ENCODE results near the gene SCAPER.

The SCAPER gene

GRCh38 chr15:76398317-76399104 lies 506.6 kb downstream of the SCAPER start:
- no peak for DNase-seq (ENCODE audit: low read depth)

GRCh38 chr15:76393614-76394013 lies 511.5 kb downstream of the SCAPER start:
- DNase-seq (ENCODE audit: low read depth): no peak

- no peak for DNase-seq (ENCODE audit: low read depth)
These were observed 513.3 kb downstream of the SCAPER start for GRCh38 chr15:76391847-76392246.

DNA sequence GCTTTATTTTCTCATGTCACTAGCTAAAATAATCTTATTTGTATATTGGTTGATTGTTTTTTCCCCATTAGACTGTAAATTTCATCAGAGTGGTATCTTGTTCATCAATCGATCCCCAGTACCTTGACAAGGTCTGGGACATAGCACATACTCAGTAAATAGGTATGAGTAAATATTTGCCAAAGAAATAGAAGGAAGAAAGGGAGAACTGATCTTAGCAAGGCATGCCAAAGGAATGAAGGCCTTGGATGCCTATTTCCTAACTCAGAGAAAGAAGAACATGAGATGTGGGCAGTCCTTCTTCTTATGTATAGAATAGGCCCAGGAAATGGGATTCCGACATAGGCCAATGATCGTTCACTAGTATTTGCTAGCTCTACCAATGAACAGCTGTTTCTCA lies 513.8 kb downstream of the SCAPER start:
- no peak for DNase-seq (ENCODE audit: low read depth)

DNA sequence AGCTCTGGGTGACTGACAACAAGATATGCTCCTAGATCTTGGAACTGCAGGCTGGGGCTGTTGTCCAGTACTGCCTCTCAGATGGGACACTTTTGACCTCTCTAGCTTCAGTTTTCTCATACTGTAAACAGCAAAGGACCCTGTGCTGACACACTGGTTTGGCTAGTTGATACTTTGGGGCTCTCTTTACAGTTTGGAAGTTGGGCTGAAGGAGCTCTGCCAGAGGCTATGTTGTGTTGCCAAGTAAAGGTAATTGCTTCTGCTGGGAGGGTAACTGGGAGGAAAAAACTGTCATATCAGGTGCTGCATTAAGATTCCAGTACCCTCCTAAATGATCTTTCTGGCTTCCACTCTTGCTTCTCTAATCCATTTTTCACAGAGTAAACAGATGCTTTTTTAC lies 514.6 kb downstream of the SCAPER start:
- DNase-seq (ENCODE audit: low read depth): no peak

DNA sequence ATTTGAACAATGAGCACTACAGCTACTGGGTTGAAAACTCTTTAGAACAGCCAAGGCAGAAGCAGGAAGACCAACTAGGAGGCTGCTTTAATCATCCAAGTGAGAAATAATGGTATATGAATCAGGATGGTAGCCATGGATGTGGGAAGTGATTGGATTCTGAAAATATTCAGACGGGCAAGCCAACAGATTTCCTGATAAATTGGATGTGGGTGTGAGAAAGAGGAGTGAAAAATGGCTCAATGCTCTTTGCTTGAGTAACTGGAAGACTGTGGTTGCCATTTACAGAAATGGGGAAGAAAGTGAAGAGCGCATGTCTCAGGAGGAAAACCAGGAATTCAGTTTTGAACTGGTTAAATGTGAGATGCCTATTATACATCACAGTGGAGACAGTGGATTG lies 518.2 kb downstream of the SCAPER start:
- DNase-seq (ENCODE audit: low read depth): no peak

- DNase-seq (ENCODE audit: low read depth): no peak
These were observed 519.0 kb downstream of the SCAPER start for GRCh38 chr15:76386178-76386577.

DNA sequence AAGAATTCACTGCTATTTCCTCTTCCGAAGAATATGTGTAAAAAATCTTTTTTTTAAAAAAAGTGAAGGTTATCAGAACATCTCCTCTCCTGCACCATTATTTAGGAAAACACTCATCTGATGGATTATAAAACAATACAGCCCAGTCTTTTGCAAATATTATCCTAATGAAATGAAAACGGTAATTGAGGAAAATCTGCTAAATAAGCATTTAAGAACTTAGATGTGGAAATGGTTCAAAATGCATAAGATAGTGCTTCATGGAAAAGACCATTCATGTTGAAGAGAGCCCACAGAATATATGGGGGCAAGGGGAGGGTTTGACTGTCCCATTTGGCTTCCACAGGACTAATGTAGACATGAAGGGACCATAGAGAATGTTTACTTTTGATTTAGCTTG lies 520.7 kb downstream of the SCAPER start:
- DNase-seq (ENCODE audit: low read depth): no peak

DNA sequence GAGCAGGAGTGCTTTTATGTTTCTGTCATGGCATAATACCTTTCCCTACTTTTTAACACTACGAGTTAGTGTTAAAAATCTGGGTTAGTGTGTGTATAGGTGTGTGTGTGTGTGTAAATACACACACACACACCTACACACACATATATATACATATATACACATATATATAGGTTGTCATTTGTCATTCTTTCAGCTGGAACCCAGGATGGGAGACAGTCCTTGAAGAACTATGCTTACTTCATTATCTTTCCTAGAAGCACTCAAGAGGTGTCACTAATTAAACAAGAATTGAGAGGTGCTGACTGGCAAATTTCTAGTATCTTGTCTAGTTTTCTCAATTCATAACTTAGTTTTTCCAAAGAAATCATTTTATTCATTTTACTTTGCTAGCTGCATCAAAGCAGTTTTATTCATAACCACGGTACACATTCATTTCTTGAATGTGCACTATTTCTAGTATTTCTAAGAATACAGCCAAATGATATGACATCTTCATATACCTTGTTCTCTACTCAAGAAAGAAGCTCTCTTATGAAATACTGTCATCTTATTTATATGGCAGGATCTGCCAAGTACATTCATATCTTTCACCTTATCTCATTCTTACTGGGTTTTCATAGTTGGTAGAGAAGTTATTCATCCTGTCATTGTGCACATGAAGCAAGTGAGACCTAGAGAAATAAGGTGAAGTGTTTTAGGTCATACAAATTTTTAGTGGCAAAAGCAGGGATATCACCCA lies 522.0 kb downstream of the SCAPER start:
- no peak for DNase-seq (ENCODE audit: low read depth)

DNA sequence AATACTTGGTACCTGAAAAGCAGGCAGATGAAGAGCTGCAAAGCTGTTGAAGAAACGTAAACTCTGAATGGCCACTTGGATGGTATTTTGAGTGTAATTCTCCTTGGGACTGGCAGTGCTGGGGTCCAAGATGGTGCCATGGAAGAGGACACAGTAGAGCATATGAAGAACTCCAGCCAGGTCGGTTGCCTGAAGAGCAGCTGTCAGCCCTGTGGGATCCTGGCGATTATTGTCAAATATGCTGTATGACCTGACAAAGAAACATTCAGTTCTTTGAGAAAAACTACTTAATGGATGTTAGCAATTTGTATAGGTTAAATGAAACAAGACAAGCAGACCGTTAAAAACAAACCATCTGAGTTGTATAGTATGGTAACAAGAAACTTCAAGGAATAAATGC lies 523.8 kb downstream of the SCAPER start:
- DNase-seq (ENCODE audit: low read depth): no peak

DNA sequence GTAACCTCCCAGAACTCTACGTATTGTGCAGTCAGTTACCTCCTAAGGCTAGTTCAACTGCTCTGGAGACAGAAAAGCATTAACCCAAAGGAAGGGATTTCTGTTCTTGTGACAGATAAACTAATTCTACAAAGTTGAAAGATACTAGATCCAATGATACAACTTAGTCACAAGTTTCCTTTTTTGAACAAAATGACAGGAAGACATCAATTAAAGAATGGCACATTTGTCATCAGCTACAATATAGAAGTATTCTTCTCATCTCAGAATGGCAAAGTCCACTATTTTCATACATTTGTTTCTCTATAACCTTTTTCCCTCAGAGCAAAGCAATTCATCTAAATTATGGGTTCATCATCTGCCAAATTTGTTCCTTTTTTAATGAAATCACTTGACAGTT lies 524.9 kb downstream of the SCAPER start:
- DNase-seq (ENCODE audit: low read depth): no peak

DNA sequence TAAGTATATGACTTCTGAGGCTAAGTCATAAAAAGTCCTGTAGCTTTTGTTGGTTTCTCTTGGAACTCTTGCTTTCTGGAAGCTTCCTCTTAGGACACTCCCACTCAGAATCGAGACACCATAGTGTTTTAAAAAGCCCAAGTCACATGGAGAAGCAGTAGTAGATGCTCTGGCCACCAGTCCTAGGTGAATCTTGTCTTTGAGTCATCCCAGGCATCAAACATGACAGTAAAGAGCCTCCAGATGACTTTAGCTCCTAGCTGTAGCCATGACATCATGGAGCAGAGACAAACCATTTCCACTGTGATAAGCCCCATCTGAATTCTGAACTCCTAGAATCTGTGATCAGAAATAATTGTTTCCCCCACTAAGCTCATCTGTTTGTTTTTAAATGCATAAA lies 526.4 kb downstream of the SCAPER start:
- DNase-seq (ENCODE audit: low read depth): no peak

DNA sequence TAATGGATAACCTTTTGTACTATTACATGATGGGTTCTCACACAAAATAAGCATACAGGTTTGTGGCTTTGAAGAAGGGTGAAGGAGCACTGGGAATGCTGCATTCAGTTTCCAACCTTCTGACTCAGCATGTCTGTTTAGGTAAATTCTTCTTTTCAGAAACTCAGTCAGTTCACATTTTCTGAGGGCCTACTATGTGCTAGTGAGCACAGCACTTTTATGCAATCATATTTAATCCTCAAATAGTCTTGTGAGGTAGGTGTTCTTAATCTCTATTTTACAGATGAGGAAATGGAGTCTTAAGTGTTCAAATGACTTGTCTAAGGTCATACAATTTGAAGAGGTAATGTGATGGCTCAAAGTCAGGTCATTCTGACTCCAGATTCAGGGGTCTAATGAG lies 527.4 kb downstream of the SCAPER start:
- DNase-seq (ENCODE audit: low read depth): no peak

GRCh38 chr15:76377217-76377616 lies 527.9 kb downstream of the SCAPER start:
- DNase-seq (ENCODE audit: low read depth): no peak

- no peak for DNase-seq (ENCODE audit: low read depth)
These were observed 528.3 kb downstream of the SCAPER start for GRCh38 chr15:76376816-76377215.

- no peak for DNase-seq (ENCODE audit: low read depth)
These were observed 529.1 kb downstream of the SCAPER start for GRCh38 chr15:76376029-76376428.

- DNase-seq (ENCODE audit: low read depth): no peak
These were observed 537.0 kb downstream of the SCAPER start for GRCh38 chr15:76368122-76368621.

GRCh38 chr15:76366714-76367113 lies 538.4 kb downstream of the SCAPER start:
- no peak for DNase-seq (ENCODE audit: low read depth)

DNA sequence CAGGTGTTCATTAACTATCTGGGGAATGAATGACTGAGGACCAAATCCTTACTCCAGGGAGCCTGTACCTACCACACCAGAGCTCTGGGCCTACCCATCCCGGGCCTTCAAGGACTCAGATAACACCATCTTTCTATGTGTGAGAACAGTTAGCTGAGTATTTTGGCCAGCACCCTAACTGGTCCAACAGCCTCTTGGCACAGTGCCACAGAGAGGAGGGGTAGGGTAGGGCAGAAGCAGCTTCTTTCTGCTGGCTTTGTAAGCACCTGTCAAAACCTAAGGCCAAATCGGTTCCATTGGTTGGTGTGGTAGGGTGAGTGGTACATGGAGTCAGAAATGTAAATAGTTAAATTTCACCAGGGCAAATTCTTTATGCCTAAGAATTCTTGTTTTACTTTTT lies 541.9 kb downstream of the SCAPER start:
- DNase-seq (ENCODE audit: low read depth): no peak

GRCh38 chr15:76360416-76360815 lies 544.7 kb downstream of the SCAPER start:
- DNase-seq (ENCODE audit: low read depth): no peak

GRCh38 chr15:76359152-76359551 lies 546.0 kb downstream of the SCAPER start:
- DNase-seq (ENCODE audit: low read depth): no peak

DNA sequence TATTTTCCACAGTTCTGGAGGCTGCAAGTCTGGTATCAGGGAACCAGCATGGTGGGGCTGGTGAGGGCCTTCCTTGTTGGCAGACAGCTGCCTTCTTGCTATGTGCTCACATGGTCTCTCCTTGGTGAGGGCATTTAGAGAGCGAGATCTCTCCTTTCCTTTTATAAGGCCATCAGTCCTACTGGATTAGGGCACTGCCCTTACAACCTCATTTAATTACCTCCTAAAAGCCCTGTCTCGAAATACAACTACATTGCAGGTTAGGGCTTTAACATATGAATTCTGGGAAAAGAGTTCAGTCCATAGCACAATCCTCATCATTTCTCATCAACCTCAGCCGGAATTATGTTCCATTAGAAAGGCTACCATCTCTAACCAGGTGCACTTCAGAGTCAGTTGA lies 546.7 kb downstream of the SCAPER start:
- DNase-seq (ENCODE audit: low read depth): no peak

GRCh38 chr15:76354823-76355440 lies 550.2 kb downstream of the SCAPER start:
- no peak for DNase-seq (ENCODE audit: low read depth)
